Neural progenitor cell (in vitro differentiated cells): ENCODE measurements around the gene CADPS. TPM values are rescaled to one million over a fixed set of nuclear protein-coding genes. Genes with fewer than 3 reads are reported as not detected.

Experiments
- DNase-seq: peaks from one replicate; pipeline ENCODE4 v3.0.0-alpha.2; 2016; ENCODE audit warnings: low spot score
- H2AFZ ChIP-seq: fragments of 200-600 bp; sonication (generic); replicated peaks from 2 replicates; pipeline ENCODE4 v1.6.1; 2016; ENCODE audit warnings: antibody characterized with exemption
- H3F3A ChIP-seq: fragments of 200-600 bp; sonication (generic); 2 replicates; pipeline ENCODE4 v1.6.1; 2016; ENCODE audit warnings: antibody characterized with exemption, low read depth
- H3K27ac ChIP-seq: fragments of 200-600 bp; sonication (generic); 2 replicates; pipeline ENCODE4 v1.5.1; 2016; ENCODE audit warnings: mild to moderate bottlenecking
- H3K27me3 ChIP-seq: fragments of 200-600 bp; sonication (generic); 2 replicates; pipeline ENCODE4 v1.6.1; 2016; ENCODE audit warnings: mild to moderate bottlenecking, moderate library complexity
- H3K36me3 ChIP-seq: fragments of 200-600 bp; sonication (generic); 2 replicates; pipeline ENCODE4 v1.5.1; 2016
- H3K4me1 ChIP-seq: fragments of 200-600 bp; sonication (generic); 2 replicates; pipeline ENCODE4 v1.6.1; 2016; ENCODE audit warnings: mixed run types
- H3K4me2 ChIP-seq: fragments of 200-600 bp; sonication (generic); 2 replicates; pipeline ENCODE4 v1.6.1; 2016
- H3K4me3 ChIP-seq: fragments of 200-600 bp; sonication (generic); 2 replicates; pipeline ENCODE4 v1.5.1; 2016
- H3K79me2 ChIP-seq: fragments of 200-600 bp; sonication (generic); 2 replicates; pipeline ENCODE4 v1.6.1; 2016; ENCODE audit warnings: low read depth
- H3K9ac ChIP-seq: fragments of 200-600 bp; sonication (generic); 2 replicates; pipeline ENCODE4 v1.6.1; 2016
- H3K9me3 ChIP-seq: fragments of 200-600 bp; sonication (generic); 2 replicates; pipeline ENCODE4 v1.5.1; 2016; ENCODE audit warnings: low read depth
- H4K20me1 ChIP-seq: fragments of 200-600 bp; sonication (generic); 2 replicates; pipeline ENCODE4 v1.6.1; 2016; ENCODE audit warnings: low read depth
- H3K27ac Mint-ChIP-seq: 3 replicates; pipeline ENCODE4 v1.8.0; 2021; ENCODE audit warnings: mixed read lengths
- H3K27me3 Mint-ChIP-seq: 2 replicates; pipeline ENCODE4 v1.8.0; 2022; ENCODE audit warnings: low read depth, mild to moderate bottlenecking, inconsistent platforms, moderate library complexity, mixed read lengths; ENCODE audit not compliant: insufficient read depth
- H3K36me3 Mint-ChIP-seq: 3 replicates; pipeline ENCODE4 v1.8.0; 2021; ENCODE audit warnings: mixed read lengths
- H3K4me1 Mint-ChIP-seq: 3 replicates; pipeline ENCODE4 v1.8.0; 2021; ENCODE audit warnings: mixed read lengths
- H3K4me3 Mint-ChIP-seq: 3 replicates; pipeline ENCODE4 v1.8.0; 2021; ENCODE audit warnings: mild to moderate bottlenecking, moderate library complexity, mixed read lengths
- H3K9me3 Mint-ChIP-seq: 3 replicates; pipeline ENCODE4 v1.8.0; 2020; ENCODE audit warnings: mixed read lengths
- CTCF ChIP-seq: fragments of 200-600 bp; sonication (generic); IDR thresholded peaks from 2 replicates; pipeline ENCODE4 v1.5.1; 2017; ENCODE audit warnings: antibody characterized with exemption, mild to moderate bottlenecking
- EZH2 ChIP-seq: fragments of 200-600 bp; sonication (generic); IDR thresholded peaks from 2 replicates; pipeline ENCODE4 v1.6.1; 2017; ENCODE audit warnings: antibody characterized with exemption, mild to moderate bottlenecking, moderate library complexity
- EZH2phosphoT487 ChIP-seq: fragments of 200-600 bp; sonication (generic); IDR thresholded peaks from 2 replicates; pipeline ENCODE4 v1.6.1; 2017; ENCODE audit warnings: antibody characterized with exemption
- total RNA-seq: library from RNA; depleted of rRNA; stranded (reverse); fragments of >200 nt; gene quantifications from 2 replicates; pipeline ENCODE4 v1.2.3, GENCODE V29; 2015; ENCODE audit warnings: low replicate concordance

The CADPS gene
- total RNA-seq, 1 donor from 2014 or later = 17.3 TPM

GRCh38 chr3:62676689-62677271 is 198.4 kb downstream of the CADPS start:
- Mint-ChIP-seq H3K27ac (no peak overlapping the region), H3K4me1 (peaks cover 21% of the 10 kb centered on the region), H3K9me3 (no peaks in the 10 kb centered on the region), H3K4me3 (peak overlapping the region; percentile 46), H3K27me3 (no peaks in the 10 kb centered on the region), H3K36me3 (no peaks in the 10 kb centered on the region)
- H3K4me3 ChIP-seq = no peak overlapping the region
- TF ChIP-seq CTCF (no peak), EZH2phosphoT487 (no peak)
- H3K4me2 ChIP-seq = peak overlapping the region; percentile 56
- H3K9me3 ChIP-seq = no peaks in the 10 kb centered on the region
- H3K27ac ChIP-seq = peak overlapping the region; percentile 27
- peaks cover 40% of the 10 kb centered on the region for H3K4me1 ChIP-seq
- no peaks in the 10 kb centered on the region for H4K20me1 ChIP-seq
- no peaks in the 10 kb centered on the region for H3K27me3 ChIP-seq
- H2AFZ ChIP-seq = no peak overlapping the region
- H3F3A ChIP-seq = peaks cover 22% of the 10 kb centered on the region
- H3K79me2 ChIP-seq = no peaks in the 10 kb centered on the region
- no peaks in the 10 kb centered on the region for H3K36me3 ChIP-seq
- DNase-seq = no peak
- no peak overlapping the region for H3K9ac ChIP-seq

- Mint-ChIP-seq H3K9me3 (no peaks in the 10 kb centered on the region), H3K4me3 (no peak overlapping the region), H3K4me1 (peaks cover 23% of the 10 kb centered on the region), H3K27ac (no peak overlapping the region), H3K27me3 (no peaks in the 10 kb centered on the region), H3K36me3 (no peaks in the 10 kb centered on the region)
- Histone ChIP-seq H3K4me2 (no peak overlapping the region), H3F3A (peaks cover 22% of the 10 kb centered on the region), H3K27me3 (no peaks in the 10 kb centered on the region), H3K4me1 (peaks cover 40% of the 10 kb centered on the region), H3K79me2 (no peaks in the 10 kb centered on the region), H3K4me3 (no peak overlapping the region), H3K9me3 (no peaks in the 10 kb centered on the region), H3K9ac (no peak overlapping the region), H2AFZ (no peak overlapping the region), H4K20me1 (no peaks in the 10 kb centered on the region), H3K27ac (no peak overlapping the region), H3K36me3 (no peaks in the 10 kb centered on the region)
- DNase-seq = no peak
- TF ChIP-seq EZH2phosphoT487 (no peak), CTCF (no peak), EZH2 (no peak)
Observed at GRCh38 chr3:62675492-62675891, 199.7 kb downstream of the CADPS start.

GRCh38 chr3:62672988-62673313 is 202.3 kb downstream of the CADPS start:
- Histone ChIP-seq H3K4me3 (no peak overlapping the region), H3K9ac (no peak overlapping the region), H3K27ac (no peak overlapping the region), H3K4me1 (peaks cover 37% of the 10 kb centered on the region), H2AFZ (no peak overlapping the region), H3K79me2 (no peaks in the 10 kb centered on the region), H3F3A (peaks cover 18% of the 10 kb centered on the region), H3K9me3 (no peaks in the 10 kb centered on the region), H4K20me1 (no peaks in the 10 kb centered on the region), H3K4me2 (no peak overlapping the region), H3K27me3 (no peaks in the 10 kb centered on the region), H3K36me3 (no peaks in the 10 kb centered on the region)
- H3K27me3 Mint-ChIP-seq = no peaks in the 10 kb centered on the region
- no peak overlapping the region for H3K27ac Mint-ChIP-seq
- H3K4me1 Mint-ChIP-seq = peaks cover 24% of the 10 kb centered on the region
- no peak overlapping the region for H3K4me3 Mint-ChIP-seq
- H3K36me3 Mint-ChIP-seq = no peaks in the 10 kb centered on the region
- H3K9me3 Mint-ChIP-seq = no peaks in the 10 kb centered on the region
- no peak for DNase-seq
- TF ChIP-seq EZH2 (no peak), EZH2phosphoT487 (no peak), CTCF (no peak)
